HUES64 (cell line): ENCODE measurements around the gene KRTAP10-8.
"Not testable (repeated sequence)": the region's sequence is repeated elsewhere in the genome, so short reads cannot be mapped to it uniquely, and the experiment has no call there.

Experiments used
- H3K27ac ChIP-seq: 2 replicates; pipeline ENCODE4 v1.7.0; 2013; ENCODE audit warnings: low read depth, low read length, inconsistent platforms
- H3K27me3 ChIP-seq: 2 replicates; pipeline ENCODE4 v1.6.1; 2013; ENCODE audit warnings: mild to moderate bottlenecking, low read length; ENCODE audit not compliant: insufficient read depth
- H3K36me3 ChIP-seq: 2 replicates; pipeline ENCODE4 v1.6.1; 2013; ENCODE audit warnings: mild to moderate bottlenecking, low read length; ENCODE audit not compliant: insufficient read depth
- H3K4me1 ChIP-seq: 2 replicates; pipeline ENCODE4 v1.6.1; 2013; ENCODE audit warnings: mild to moderate bottlenecking, low read length, moderate library complexity; ENCODE audit not compliant: insufficient read depth
- H3K4me3 ChIP-seq: 2 replicates; pipeline ENCODE4 v1.5.1; 2013; ENCODE audit warnings: mild to moderate bottlenecking, low read length, moderate library complexity
- H3K9ac ChIP-seq: 2 replicates; pipeline ENCODE4 v1.6.1; 2013; ENCODE audit warnings: mild to moderate bottlenecking, low read depth, low read length
- H3K9me3 ChIP-seq: 2 replicates; pipeline ENCODE4 v1.6.1; 2013; ENCODE audit warnings: low read depth, low read length; ENCODE audit not compliant: insufficient read depth
- WGBS: fragments of 150-250, 120-280 bp; methylation state at CpG from one replicate; pipeline ENCODE4 v1.1.7; 2013; ENCODE audit warnings: missing lambda C conversion rate; 5-methylcytosine and 5-hydroxymethylcytosine counted together

KRTAP10-8 gene

DNA sequence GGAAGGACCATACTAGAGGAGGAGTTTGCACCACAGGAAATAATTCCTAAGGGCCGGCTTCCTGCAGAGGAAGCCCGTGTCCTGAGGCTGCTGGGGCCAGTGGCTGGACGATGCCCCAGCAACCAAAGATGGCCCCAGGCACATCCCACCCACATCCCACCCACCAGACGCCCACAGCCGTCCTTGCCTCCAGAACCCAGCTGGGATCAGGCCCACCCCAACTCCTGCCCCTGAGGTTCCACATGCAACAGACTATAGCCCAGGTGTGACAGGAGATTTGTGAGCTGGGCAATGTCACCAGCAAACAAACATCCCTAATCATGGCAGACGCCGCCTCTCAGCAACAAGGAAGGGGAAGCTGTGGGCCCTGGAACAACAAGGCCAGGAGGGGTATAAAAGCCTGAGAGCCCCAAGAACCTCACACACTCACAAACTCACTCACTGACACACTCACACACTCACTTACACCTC lies 14.8 kb downstream of the KRTAP10-8 start, which contains the start of gene KRTAP10-9:
Gene KRTAP10-9 (plus strand): TSS at position 421 of the 471 bp plus-strand sequence. CDS start 79 bp downstream, outside the sequence.
- Histone ChIP-seq H3K4me1 (no peaks in the 10 kb centered on the region), H3K9me3 (peaks cover 31% of the 10 kb centered on the region), H3K9ac (no peak within 1 kb of the TSS), H3K4me3 (no peak within 1 kb of the TSS), H3K36me3 (no peaks in the 10 kb centered on the region), H3K27ac (no peak within 1 kb of the TSS), H3K27me3 (no peaks in the 10 kb centered on the region)
- 80% methylated on average over 7 of the region's 7 CpGs for WGBS

DNA sequence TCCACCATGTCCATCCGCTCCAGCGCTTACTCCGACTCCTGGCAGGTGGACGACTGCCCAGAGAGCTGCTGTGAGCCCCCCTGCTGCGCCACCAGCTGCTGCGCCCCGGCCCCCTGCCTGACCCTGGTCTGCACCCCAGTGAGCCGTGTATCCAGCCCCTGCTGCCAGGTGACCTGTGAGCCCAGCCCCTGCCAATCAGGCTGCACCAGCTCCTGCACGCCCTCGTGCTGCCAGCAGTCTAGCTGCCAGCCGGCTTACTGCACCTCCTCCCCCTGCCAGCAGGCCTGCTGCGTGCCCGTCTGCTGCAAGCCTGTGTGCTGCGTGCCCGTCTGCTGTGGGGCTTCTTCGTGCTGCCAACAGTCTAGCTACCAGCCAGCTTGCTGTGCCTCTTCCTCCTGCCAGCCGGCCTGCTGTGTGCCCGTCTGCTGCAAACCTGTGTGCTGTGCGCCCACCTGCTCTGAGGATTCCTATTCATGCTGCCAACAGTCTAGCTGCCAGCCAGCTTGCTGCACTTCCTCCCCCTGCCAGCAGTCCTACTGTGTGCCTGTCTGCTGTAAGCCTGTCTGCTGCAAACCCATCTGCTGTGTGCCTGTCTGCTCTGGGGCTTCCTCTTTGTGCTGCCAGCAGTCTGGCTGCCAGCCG lies 15.4 kb downstream of the KRTAP10-8 start:
- H3K9me3 ChIP-seq: peaks cover 36% of the 10 kb centered on the region
- H3K27me3 ChIP-seq, H3K4me1 ChIP-seq, H3K4me3 ChIP-seq, H3K27ac ChIP-seq, H3K36me3 ChIP-seq, H3K9ac ChIP-seq: not testable (repeated sequence)
- 91% methylated on average over 20 of the region's 20 CpGs for WGBS

DNA sequence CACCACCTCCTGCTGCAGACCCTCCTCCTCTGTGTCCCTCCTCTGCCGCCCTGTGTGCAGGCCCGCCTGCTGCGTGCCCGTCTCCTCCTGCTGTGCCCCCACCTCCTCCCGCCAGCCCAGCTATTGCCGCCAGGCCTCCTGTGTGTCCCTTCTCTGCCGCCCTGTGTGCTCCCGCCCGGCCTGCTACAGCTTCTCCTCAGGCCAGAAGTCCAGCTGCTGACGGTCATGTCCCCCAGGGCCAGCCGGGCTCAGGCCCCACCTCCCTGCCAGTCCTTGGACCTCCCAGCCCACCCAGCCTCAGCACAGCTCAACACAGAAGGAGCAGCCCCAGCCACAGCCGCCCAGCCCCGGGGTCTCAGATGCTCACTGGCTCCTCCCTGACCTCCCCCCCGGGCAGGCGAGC lies 16.0 kb downstream of the KRTAP10-8 start:
- not testable (repeated sequence) for H3K27ac ChIP-seq

DNA sequence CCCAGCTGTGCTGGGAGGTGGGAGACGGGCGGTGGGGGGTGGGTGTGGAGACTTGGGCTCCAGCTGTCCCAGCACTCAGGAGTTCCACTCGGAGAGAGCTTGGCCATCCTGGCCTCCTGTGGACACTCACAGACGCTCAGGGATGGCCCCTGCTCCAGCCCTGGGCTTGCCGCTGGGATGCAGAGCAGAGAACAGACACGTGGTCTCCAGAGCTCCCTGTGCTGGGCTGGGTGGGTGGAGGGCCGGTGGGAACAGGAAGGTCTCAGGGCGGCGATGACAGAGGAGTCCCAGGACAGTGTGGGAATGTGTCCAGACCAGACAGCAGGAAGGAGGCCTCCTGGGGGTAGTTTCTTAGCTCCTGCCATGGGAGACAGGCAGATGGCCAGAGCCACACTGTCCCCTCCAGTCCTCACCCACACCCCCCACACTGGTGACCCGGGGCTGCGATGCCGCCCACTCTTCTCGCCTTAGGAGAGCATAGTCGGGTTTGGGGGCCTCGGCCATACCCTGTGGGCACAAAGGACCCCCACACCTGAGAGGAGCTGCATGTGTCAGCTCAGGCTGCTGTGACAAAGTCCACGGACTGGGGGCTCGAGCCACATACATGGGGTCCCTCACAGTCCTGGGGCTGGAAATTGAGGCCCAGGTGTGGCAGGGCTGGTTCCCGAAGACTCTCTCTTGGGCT lies 17.0 kb downstream of the KRTAP10-8 start:
- peaks cover 22% of the 10 kb centered on the region for H3K9me3 ChIP-seq
- no peaks in the 10 kb centered on the region for H3K4me1 ChIP-seq
- H3K27ac ChIP-seq: no peak overlapping the region
- WGBS: 91% methylated on average over 18 of the region's 18 CpGs
- no peak overlapping the region for H3K4me3 ChIP-seq
- H3K36me3 ChIP-seq: no peaks in the 10 kb centered on the region
- H3K27me3 ChIP-seq: no peaks in the 10 kb centered on the region
- no peak overlapping the region for H3K9ac ChIP-seq

More for the DNA sequence above, 16.0 kb downstream of the KRTAP10-8 start:
- 84% methylated on average over 15 of the region's 15 CpGs for WGBS
- H3K27me3 ChIP-seq, H3K4me3 ChIP-seq, H3K36me3 ChIP-seq, H3K4me1 ChIP-seq, H3K9ac ChIP-seq: not testable (repeated sequence)
- peaks cover 32% of the 10 kb centered on the region for H3K9me3 ChIP-seq

DNA sequence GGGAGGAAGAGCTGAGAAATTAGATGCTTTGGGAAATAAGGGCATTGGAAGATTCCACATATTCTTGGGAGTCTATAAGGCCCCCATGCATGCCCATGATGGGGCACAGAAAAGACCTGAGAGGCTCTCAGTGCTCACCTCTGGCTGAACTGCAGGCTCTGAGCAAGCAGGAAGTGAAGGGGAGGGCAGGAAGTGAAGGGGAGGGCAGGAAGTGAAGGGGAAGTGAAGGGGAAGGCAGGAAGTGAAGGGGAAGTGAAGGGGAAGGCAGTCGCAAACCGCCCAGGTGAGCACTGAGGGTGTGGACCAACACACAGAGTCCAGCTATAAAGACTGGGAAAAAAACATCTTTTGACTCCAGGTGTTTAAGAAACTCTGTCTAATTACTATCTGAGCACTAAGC lies 18.6 kb downstream of the KRTAP10-8 start:
- H3K27me3 ChIP-seq: no peaks in the 10 kb centered on the region
- 0 out of 2 replicates have a peak, but pooled peaks cover 8% of the 10 kb centered on the region for H3K9me3 ChIP-seq
- WGBS: 92% methylated on average over 2 of the region's 2 CpGs
- H3K27ac ChIP-seq: no peak overlapping the region
- no peaks in the 10 kb centered on the region for H3K4me1 ChIP-seq
- no peaks in the 10 kb centered on the region for H3K36me3 ChIP-seq
- no peak overlapping the region for H3K4me3 ChIP-seq
- no peak overlapping the region for H3K9ac ChIP-seq

DNA sequence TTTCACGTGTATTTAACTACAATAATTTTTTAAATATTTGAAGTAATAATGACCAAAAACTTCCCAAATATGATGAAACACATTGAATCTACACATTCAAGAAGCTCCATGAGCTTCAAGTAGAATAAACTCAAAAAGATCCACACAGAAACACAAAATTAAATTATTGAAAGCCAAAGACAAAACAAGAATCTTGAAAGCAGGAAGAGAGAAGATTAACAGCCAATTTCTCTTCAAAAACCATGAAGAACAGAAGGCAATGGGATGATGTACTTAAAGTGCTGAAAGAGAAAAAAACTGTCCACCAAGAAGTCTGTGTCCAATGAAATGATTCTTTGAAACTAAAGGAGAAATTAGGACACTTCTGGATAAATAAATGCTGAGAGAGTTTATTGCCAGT lies 20.2 kb downstream of the KRTAP10-8 start:
- no peak overlapping the region for H3K9ac ChIP-seq
- no peaks in the 10 kb centered on the region for H3K4me1 ChIP-seq
- H3K27ac ChIP-seq: no peak overlapping the region
- WGBS: no CpG with 5 or more reads among the region's 1 CpG
- no peaks in the 10 kb centered on the region for H3K27me3 ChIP-seq
- 0 out of 2 replicates have a peak, but pooled peaks cover 8% of the 10 kb centered on the region for H3K9me3 ChIP-seq
- no peaks in the 10 kb centered on the region for H3K36me3 ChIP-seq
- no peak overlapping the region for H3K4me3 ChIP-seq

DNA sequence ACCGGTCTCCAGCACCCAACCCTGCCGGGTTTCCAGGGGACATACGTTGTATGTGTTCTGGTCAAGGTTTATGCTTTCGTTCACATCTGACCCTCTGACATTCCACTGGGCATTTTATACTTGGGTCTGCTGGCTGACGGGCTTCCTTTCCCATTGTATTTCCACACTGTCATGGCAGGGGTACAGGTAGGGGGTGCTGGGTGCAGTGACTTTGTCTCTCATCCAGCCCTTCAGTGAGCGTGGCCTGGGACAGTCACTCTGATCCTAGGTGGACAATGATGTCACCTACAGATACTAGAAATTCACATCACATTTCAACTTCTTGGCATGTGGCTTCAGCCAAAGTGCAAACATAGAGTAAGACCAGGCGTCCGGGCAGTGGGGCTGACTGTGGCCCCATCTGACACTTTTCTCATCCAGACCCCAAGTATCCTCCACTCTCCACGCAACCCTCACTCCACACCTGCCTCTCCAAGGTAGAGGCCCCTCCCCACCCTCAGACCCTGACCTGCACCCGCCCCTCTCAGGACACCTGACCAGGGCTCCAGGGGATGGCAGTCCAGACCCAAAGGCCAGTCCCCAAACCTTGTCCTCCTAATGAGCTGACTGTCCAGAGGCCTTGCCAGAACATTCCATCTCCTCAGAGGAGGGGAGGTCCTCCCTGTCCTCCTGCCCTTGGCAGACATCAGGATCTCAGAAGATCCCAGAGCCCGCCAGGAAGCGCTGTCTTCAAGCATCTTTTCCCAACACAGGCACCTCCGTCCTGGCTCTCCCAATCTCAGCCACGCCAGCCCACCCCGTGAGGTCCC lies 24.5 kb downstream of the KRTAP10-8 start:
- H3K27me3 ChIP-seq: no peaks in the 10 kb centered on the region
- 90% methylated on average over 15 of the region's 15 CpGs for WGBS
- H3K27ac ChIP-seq: no peak overlapping the region
- H3K36me3 ChIP-seq: no peaks in the 10 kb centered on the region
- 0 out of 2 replicates have a peak, but pooled peaks cover 8% of the 10 kb centered on the region for H3K9me3 ChIP-seq
- no peak overlapping the region for H3K4me3 ChIP-seq
- no peaks in the 10 kb centered on the region for H3K4me1 ChIP-seq
- H3K9ac ChIP-seq: no peak overlapping the region

DNA sequence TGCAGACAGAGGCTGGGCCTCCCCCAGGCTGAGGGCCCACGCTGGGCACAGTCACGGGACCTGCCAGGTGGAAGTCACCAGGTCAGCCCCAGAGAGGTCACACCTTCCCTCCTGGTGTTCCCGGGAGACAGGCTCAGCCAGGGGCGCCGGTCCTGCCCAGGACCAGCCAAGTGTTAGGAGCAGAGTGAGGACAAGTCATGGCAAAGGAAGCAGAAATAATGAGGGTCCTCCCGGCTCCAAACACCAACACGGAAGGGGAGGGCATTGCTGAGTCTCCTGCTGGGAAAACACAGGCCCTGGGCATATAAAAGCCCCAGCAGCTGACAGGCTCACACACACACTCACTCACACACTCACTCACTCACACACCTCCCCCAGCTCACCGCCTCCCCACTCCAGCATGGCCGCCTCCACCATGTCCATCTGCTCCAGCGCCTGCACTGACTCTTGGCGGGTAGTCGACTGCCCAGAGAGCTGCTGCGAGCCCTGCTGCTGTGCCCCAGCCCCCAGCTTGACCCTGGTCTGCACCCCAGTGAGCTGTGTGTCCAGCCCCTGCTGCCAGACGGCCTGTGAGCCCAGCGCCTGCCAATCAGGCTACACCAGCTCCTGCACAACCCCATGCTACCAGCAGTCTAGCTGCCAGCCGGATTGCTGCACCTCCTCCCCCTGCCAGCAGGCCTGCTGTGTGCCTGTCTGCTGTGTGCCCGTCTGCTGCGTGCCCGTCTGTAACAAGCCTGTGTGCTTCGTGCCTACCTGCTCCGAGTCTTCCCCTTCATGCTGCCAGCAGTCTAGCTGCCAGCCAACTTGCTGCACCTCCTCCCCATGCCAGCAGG lies 25.4 kb downstream of the KRTAP10-8 start, which contains the start of gene KRTAP10-10:
Gene KRTAP10-10 (plus strand): TSS at position 339 of the 833 bp plus-strand sequence. CDS start 62 bp downstream, at position 401.
- WGBS: 71% methylated on average over 21 of the region's 21 CpGs
- Histone ChIP-seq H3K4me3 (no peak within 1 kb of the TSS), H3K4me1 (no peaks in the 10 kb centered on the region)

DNA sequence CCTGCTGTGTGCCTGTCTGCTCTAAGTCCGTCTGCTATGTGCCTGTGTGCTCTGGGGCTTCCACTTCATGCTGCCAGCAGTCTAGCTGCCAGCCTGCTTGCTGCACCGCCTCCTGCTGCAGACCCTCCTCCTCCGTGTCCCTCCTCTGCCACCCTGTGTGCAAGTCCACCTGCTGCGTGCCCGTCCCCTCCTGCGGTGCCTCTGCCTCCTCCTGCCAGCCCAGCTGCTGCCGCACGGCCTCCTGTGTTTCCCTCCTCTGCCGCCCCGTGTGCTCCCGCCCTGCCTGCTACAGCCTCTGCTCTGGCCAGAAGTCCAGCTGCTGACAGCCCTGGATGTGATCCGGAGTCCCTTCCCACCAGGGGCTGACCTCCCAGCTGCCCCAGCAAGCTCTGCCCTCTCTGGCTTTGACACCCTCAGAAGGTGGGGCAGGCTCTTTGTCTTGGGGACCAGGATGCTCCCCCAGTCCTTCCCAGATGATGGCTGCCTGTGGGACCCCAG lies 26.0 kb downstream of the KRTAP10-8 start:
- WGBS: 84% methylated on average over 6 of the region's 12 CpGs
- not testable (repeated sequence) for H3K27me3 ChIP-seq, H3K36me3 ChIP-seq, H3K9ac ChIP-seq, H3K9me3 ChIP-seq, H3K4me1 ChIP-seq, H3K4me3 ChIP-seq, H3K27ac ChIP-seq

More for the DNA sequence above, 25.4 kb downstream of the KRTAP10-8 start, which contains the start of gene KRTAP10-10:
- H3K27ac ChIP-seq: no peak within 1 kb of the TSS
- H3K9me3 ChIP-seq: 0 out of 2 replicates have a peak, but pooled peaks cover 2% of the 10 kb centered on the region
- no peaks in the 10 kb centered on the region for H3K36me3 ChIP-seq
- H3K9ac ChIP-seq: no peak within 1 kb of the TSS
- H3K27me3 ChIP-seq: no peaks in the 10 kb centered on the region

DNA sequence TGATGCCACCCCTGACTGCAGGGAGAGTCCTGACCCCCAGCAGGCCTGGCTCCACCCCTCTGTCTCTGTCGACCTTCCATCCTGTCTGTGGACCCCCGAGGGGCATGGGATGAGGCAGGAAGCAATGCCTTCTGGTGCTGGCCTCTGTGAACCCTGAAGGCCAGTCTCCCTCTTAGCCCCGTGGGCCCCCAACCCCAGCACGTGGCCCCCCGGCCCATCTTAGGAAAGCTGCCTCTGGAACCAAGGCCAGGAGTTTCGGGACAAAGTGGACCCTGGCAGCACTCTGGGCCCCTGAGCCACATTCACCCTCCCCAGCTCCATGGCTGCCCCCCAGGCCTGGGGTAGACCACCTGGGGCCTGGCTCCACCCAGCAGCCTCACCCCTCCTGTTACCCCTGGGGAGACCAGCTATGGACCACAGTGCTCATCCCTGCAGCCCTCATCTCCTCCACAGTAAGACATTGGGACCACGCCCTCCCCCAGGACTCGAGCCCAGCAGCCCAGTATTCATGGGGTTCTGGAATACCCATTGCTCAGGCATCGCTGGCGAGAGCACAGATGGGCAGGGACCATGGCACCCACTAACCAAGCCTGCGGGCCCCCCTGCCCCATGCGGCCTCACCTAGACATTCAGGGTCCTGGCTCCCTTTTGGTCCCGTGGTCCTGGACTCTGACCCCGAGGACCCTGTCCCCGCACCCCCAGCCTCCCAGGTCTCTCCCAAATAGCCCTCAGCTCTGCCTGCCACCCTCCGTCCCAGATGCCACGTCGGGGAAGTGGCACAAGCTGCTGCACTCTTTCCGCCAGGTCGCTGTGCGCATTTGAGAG lies 26.8 kb downstream of the KRTAP10-8 start:
- H3K36me3 ChIP-seq, H3K9ac ChIP-seq, H3K9me3 ChIP-seq, H3K27ac ChIP-seq, H3K4me1 ChIP-seq, H3K4me3 ChIP-seq, H3K27me3 ChIP-seq: not testable (repeated sequence)
- WGBS: 95% methylated on average over 19 of the region's 21 CpGs
